ENCODE measurements around the gene VWA1. TPM values are rescaled to one million over a fixed set of nuclear protein-coding genes. Genes with fewer than 3 reads are reported as not detected.

The VWA1 gene
- total and polyA plus RNA-seq, 2 of the 4 experiments (the other 2 are of a cell fraction) = 1.1 to 6.1 TPM

- Histone ChIP-seq H4K20me1 (ENCODE audit: insufficient read depth, low read length) (no peaks in the 10 kb centered on the region), H3K27me3 (ENCODE audit: control insufficient read depth, insufficient read depth, low read length) (no peaks in the 10 kb centered on the region; the same call in 1 of the 2 replicates), H3K79me1 (ENCODE audit: low read depth in 1 of 2, low read length in 2 of 2) (0 out of 4 replicates have a peak, but pooled peaks cover 0 to 3% of the 10 kb centered on the region in 2 experiments), H2AK9ac (replicated peaks; ENCODE audit: low read depth, low read length, poor library complexity) (no peak overlapping the region), H3K4ac (ENCODE audit: low read depth, low read length) (no peak overlapping the region), H3K4me3 (ENCODE audit: insufficient read depth, low read depth, low read length) (no peak overlapping the region), H4K5ac (ENCODE audit: low read depth, low read length) (no peak overlapping the region), H3K56ac (ENCODE audit: extremely low read depth, insufficient read depth, low read length) (no peak overlapping the region), H3K14ac (replicated peaks; ENCODE audit: low read depth, low read length) (no peak overlapping the region), H3K4me2 (ENCODE audit: low read depth, low read length) (no peak overlapping the region), H2BK5ac (ENCODE audit: low read depth, low read length, poor library complexity, severe bottlenecking) (no peak overlapping the region), H4K91ac (ENCODE audit: insufficient read depth, low read depth, low read length) (no peak overlapping the region), H2AK5ac (ENCODE audit: low read depth, low read length) (no peak overlapping the region), H2BK120ac (ENCODE audit: low read depth, low read length) (no peak overlapping the region), H3K9me3 (ENCODE audit: control insufficient read depth, insufficient read depth, low read length) (no peaks in the 10 kb centered on the region), H3K4me1 (ENCODE audit: control insufficient read depth, insufficient read depth, low read length) (peaks cover 10% of the 10 kb centered on the region; the same call in 1 of the 2 replicates), H3K9me1 (ENCODE audit: insufficient read depth, low read length) (0 out of 2 replicates have a peak, but pooled peaks cover 7% of the 10 kb centered on the region), H2BK15ac (ENCODE audit: low read depth, low read length) (no peak overlapping the region), H3K27ac (ENCODE audit: insufficient read depth, low read length) (no peak overlapping the region), H4K8ac (ENCODE audit: low read depth in 2 of 2, low read length in 2 of 2) (no peak overlapping the region), H3K9ac (ENCODE audit: low read depth, low read length) (no peak overlapping the region), H3K18ac (ENCODE audit: low read depth, low read length) (no peak overlapping the region), H2BK20ac (ENCODE audit: low read depth, low read length) (no peak overlapping the region), H3K36me3 (ENCODE audit: control insufficient read depth, insufficient read depth, low read length) (no peaks in the 10 kb centered on the region), H3K23ac (ENCODE audit: low read depth, low read length) (no peak overlapping the region), H2AFZ (replicated peaks; ENCODE audit: low read length, poor library complexity) (no peak overlapping the region)
- POLR2A ChIA-PET (ENCODE audit: unreplicated experiment) = no interaction called here
- ATAC-seq (ENCODE audit: low read depth) = no peak
- BruUV-seq (replicated peaks) = no TSS peak
- no peak for DNase-seq
- CTCF ChIA-PET = no interaction called here
- in situ Hi-C loops (cut with MboI; ENCODE audit: low sequenced_read_pairs) = no loop called here
- dilution Hi-C loops (cut with HindIII; ENCODE audit: low sequenced_read_pairs, unreplicated experiment) = no loop called here
- intact Hi-C loops (cut with micrococcal nuclease) = no loop called here
- no peak for TF ChIP-seq BHLHE40 (IDR thresholded peaks at IDR 0.05; ENCODE audit: low read depth, low read length)
- WGBS, 2 experiments (ENCODE audit: extremely low coverage in 2 of 2, insufficient read length in 1 of 2) = 60% methylated on average over 2 of the region's 11 CpGs; no CpG with 5 or more reads in 1 of the 2 experiments
Measured at GRCh38 chr1:1437904-1438376, 2.5 kb downstream of the VWA1 start.

Measured in IMR-90 (cell line).